Naive B cell (primary cell): ENCODE results near the gene CC2D2A. TPM values are rescaled to one million over a fixed set of nuclear protein-coding genes. Genes with fewer than 3 reads are reported as not detected.
"Not testable (repeated sequence)": the region's sequence is repeated elsewhere in the genome, so short reads cannot be mapped to it uniquely, and the experiment has no call there.

Experiments
- ATAC-seq, 2 donors: fragments of 150-1000 bp; cut with Tn5 transposase; 2 replicates each; pipeline ENCODE4 v1.10.0; 2021; ENCODE audit warnings: low read depth in 2 of 2, mild to moderate bottlenecking in 2 of 2, moderate library complexity in 2 of 2
- DNase-seq: peaks from one replicate; pipeline ENCODE4 v3.0.0; 2022
- H3K27ac Mint-ChIP-seq, 6 donors: one replicate each; pipeline ENCODE4 v1.8.0; 2020 to 2022; ENCODE audit warnings: mild to moderate bottlenecking in 6 of 6, mixed read lengths in 6 of 6, moderate library complexity in 5 of 6, inconsistent platforms in 2 of 6
- H3K27me3 Mint-ChIP-seq, 3 donors: one replicate each; pipeline ENCODE4 v1.8.0; 2021 to 2022; ENCODE audit warnings: mixed read lengths in 3 of 3, mild to moderate bottlenecking in 1 of 3
- H3K36me3 Mint-ChIP-seq, 2 donors: one replicate each; pipeline ENCODE4 v1.8.0; 2020 to 2022; ENCODE audit warnings: mixed read lengths in 2 of 2, inconsistent platforms in 1 of 2, mild to moderate bottlenecking in 1 of 2
- H3K4me1 Mint-ChIP-seq, 3 donors: one replicate each; pipeline ENCODE4 v1.8.0; 2020 to 2022; ENCODE audit warnings: mixed read lengths in 3 of 3, inconsistent platforms in 1 of 3, mild to moderate bottlenecking in 1 of 3, moderate library complexity in 1 of 3
- H3K4me3 Mint-ChIP-seq, 8 donors: one replicate each; pipeline ENCODE4 v1.8.0; 2020 to 2022; ENCODE audit warnings: mild to moderate bottlenecking in 8 of 8, mixed read lengths in 8 of 8, moderate library complexity in 8 of 8, inconsistent platforms in 2 of 8
- H3K9me3 Mint-ChIP-seq, 7 donors: one replicate each; pipeline ENCODE4 v1.8.0; 2020 to 2022; ENCODE audit warnings: mixed read lengths in 7 of 7, mild to moderate bottlenecking in 5 of 7, inconsistent platforms in 2 of 7, moderate library complexity in 1 of 7
- polyA plus RNA-seq, 6 donors: library from polyadenylated mRNA; unstranded; fragments of 300-500 nt; fragmentation: Illumina TruSeq; gene quantifications; one replicate each; pipeline ENCODE4 v1.2.3, GENCODE V29; 2021; ENCODE audit warnings: low read depth in 6 of 6

Gene CC2D2A
- polyA plus RNA-seq, 6 donors from 2014 or later, result not detected

DNA sequence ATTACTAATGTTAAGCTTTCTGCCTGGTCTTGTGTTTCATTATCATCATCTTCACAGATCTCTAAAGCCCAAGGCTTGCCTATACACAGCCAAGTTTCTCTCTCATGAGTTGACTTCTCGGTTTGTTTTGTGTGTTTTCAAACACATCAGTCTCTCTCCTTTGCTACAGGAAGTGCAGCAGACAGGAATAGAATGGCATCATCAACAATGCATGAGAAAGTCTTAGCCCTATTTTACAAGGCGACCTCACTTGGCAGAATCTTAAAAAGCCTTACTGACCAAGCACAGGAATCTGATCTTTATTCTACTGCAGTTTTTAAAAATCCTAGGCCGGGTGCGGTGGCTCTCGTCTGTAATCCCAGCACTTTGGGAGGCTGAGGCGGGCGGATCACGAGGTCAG lies 36.8 kb downstream of the CC2D2A start:
- no peak for ATAC-seq
- Mint-ChIP-seq H3K36me3 (peaks cover 0 to 5% of the 10 kb centered on the region in 2 donors), H3K9me3 (no peaks in the 10 kb centered on the region), H3K4me1 (no peaks in the 10 kb centered on the region), H3K27ac (no peak overlapping the region), H3K27me3 (peaks cover 0 to under 1% (median 0%) of the 10 kb centered on the region in 3 donors), H3K4me3 (no peak overlapping the region)
- DNase-seq, result no peak

GRCh38 chr4:15507679-15508078 lies 38.0 kb downstream of the CC2D2A start:
- DNase-seq, result no peak
- H3K27ac Mint-ChIP-seq, result no peak overlapping the region
- no peaks in the 10 kb centered on the region for H3K9me3 Mint-ChIP-seq
- no peak overlapping the region for H3K4me3 Mint-ChIP-seq
- no peak for ATAC-seq
- H3K36me3 Mint-ChIP-seq, result peaks cover 7 to 10% of the 10 kb centered on the region in 2 donors
- H3K4me1 Mint-ChIP-seq, result no peaks in the 10 kb centered on the region
- no peaks in the 10 kb centered on the region for H3K27me3 Mint-ChIP-seq

DNA sequence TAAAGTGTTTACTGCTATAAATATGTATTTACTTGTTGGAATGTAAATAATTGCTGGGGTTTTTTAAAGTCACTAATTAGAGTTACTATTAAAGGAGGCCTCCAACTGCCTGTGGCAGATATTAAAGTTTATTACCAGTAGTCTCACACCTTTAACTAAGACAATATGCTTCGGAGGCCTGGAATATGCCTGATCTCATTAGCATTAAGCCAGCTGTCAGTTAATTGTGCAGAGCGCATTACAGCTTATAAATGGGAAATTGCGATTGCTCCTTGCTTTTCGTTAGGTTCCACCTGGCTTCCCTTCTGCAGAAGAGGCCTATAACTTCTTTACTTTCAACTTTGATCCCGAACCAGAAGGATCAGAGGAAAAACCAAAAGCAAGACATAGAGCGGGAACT lies 41.3 kb downstream of the CC2D2A start:
- no peak overlapping the region for H3K4me3 Mint-ChIP-seq
- H3K9me3 Mint-ChIP-seq, result peaks cover 0 to 2% (median 0%) of the 10 kb centered on the region in 7 donors
- H3K4me1 Mint-ChIP-seq, result no peaks in the 10 kb centered on the region
- H3K36me3 Mint-ChIP-seq, result peaks cover 8 to 10% of the 10 kb centered on the region in 2 donors
- peak overlapping the region in 1 of 6 donors; percentile 14 for H3K27ac Mint-ChIP-seq
- ATAC-seq (no peak), DNase-seq (no peak)
- no peaks in the 10 kb centered on the region for H3K27me3 Mint-ChIP-seq

GRCh38 chr4:15513545-15513944 lies 43.9 kb downstream of the CC2D2A start:
- no peaks in the 10 kb centered on the region for H3K27me3 Mint-ChIP-seq
- DNase-seq, result no peak
- H3K9me3 Mint-ChIP-seq, result peaks cover 0 to 8% (median 4%) of the 10 kb centered on the region in 7 donors
- no peak overlapping the region for H3K4me3 Mint-ChIP-seq
- peak overlapping the region in 1 of 6 donors; percentile 26 for H3K27ac Mint-ChIP-seq
- H3K4me1 Mint-ChIP-seq, result no peaks in the 10 kb centered on the region
- ATAC-seq, result no peak
- H3K36me3 Mint-ChIP-seq, result peaks cover 5 to 8% of the 10 kb centered on the region in 2 donors

- ATAC-seq, result no peak
- no peak overlapping the region for H3K27ac Mint-ChIP-seq
- H3K4me1 Mint-ChIP-seq, result no peaks in the 10 kb centered on the region
- peaks cover 5 to 8% of the 10 kb centered on the region in 2 donors for H3K36me3 Mint-ChIP-seq
- H3K27me3 Mint-ChIP-seq, result no peaks in the 10 kb centered on the region
- peaks cover 0 to 18% (median 9%) of the 10 kb centered on the region in 7 donors for H3K9me3 Mint-ChIP-seq
- no peak overlapping the region for H3K4me3 Mint-ChIP-seq
- DNase-seq, result no peak
Observed at GRCh38 chr4:15515106-15515505, 45.4 kb downstream of the CC2D2A start.

DNA sequence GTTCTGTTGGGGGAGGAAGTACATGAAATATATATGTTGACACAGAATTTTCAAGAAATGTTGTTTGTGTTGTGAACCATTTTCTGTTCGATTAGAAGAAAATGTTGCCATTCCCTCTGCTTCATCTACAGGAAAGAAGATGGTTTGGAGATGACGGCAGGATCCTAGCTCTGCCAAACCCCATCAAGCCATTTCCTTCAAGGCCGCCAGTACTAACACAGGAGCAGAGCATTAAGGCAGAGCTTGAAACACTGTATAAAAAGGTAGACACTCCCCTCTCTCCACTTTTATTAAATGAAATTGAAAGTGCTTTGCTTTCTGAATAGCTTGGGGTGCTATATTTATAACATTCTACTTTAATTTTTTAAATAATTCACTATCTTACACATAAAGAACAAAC lies 46.8 kb downstream of the CC2D2A start:
- peaks cover 0 to 18% (median 9%) of the 10 kb centered on the region in 7 donors for H3K9me3 Mint-ChIP-seq

GRCh38 chr4:15517681-15518080 lies 48.0 kb downstream of the CC2D2A start:
- peaks cover 0 to 18% (median 9%) of the 10 kb centered on the region in 7 donors for H3K9me3 Mint-ChIP-seq
- not testable (repeated sequence) for H3K36me3 Mint-ChIP-seq, H3K27me3 Mint-ChIP-seq, H3K4me1 Mint-ChIP-seq, DNase-seq, ATAC-seq, H3K27ac Mint-ChIP-seq
- H3K4me3 Mint-ChIP-seq, result peak overlapping the region in 1 of 8 donors; percentile 17

More for the DNA sequence above, 46.8 kb downstream of the CC2D2A start:
- ATAC-seq, result no peak
- no peak overlapping the region for H3K4me3 Mint-ChIP-seq
- peaks cover 5 to 8% of the 10 kb centered on the region in 2 donors for H3K36me3 Mint-ChIP-seq
- no peaks in the 10 kb centered on the region for H3K4me1 Mint-ChIP-seq
- no peaks in the 10 kb centered on the region for H3K27me3 Mint-ChIP-seq
- no peak for DNase-seq
- H3K27ac Mint-ChIP-seq, result no peak overlapping the region

- Mint-ChIP-seq H3K4me1 (no peaks in the 10 kb centered on the region), H3K27me3 (no peaks in the 10 kb centered on the region), H3K36me3 (no peaks in the 10 kb centered on the region), H3K4me3 (no peak overlapping the region), H3K27ac (no peak overlapping the region), H3K9me3 (peaks cover 0 to 18% (median 7%) of the 10 kb centered on the region in 7 donors)
- DNase-seq (no peak), ATAC-seq (no peak)
Observed at GRCh38 chr4:15521442-15522039, 51.9 kb downstream of the CC2D2A start.

DNA sequence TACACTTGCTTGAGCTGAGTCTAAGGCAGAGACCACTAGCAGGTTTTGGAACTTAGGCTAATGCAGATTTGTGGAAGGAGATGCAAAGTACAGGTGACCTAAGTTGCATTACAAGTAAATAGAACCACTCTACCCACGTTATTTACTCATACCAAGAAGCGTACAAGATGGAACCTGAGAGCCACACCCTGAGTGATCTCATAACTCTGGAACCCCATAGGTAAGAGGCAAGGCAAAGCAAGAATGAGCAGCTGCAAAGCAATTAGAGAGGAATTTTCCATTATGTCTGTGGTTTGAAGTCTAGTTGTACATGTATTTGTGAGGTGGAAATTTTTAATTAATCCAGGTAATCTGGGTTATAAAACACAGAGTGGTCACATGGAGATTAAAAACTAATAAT lies 55.4 kb downstream of the CC2D2A start:
- H3K36me3 Mint-ChIP-seq, result no peaks in the 10 kb centered on the region
- H3K9me3 Mint-ChIP-seq, result no peaks in the 10 kb centered on the region
- no peak for ATAC-seq

DNA sequence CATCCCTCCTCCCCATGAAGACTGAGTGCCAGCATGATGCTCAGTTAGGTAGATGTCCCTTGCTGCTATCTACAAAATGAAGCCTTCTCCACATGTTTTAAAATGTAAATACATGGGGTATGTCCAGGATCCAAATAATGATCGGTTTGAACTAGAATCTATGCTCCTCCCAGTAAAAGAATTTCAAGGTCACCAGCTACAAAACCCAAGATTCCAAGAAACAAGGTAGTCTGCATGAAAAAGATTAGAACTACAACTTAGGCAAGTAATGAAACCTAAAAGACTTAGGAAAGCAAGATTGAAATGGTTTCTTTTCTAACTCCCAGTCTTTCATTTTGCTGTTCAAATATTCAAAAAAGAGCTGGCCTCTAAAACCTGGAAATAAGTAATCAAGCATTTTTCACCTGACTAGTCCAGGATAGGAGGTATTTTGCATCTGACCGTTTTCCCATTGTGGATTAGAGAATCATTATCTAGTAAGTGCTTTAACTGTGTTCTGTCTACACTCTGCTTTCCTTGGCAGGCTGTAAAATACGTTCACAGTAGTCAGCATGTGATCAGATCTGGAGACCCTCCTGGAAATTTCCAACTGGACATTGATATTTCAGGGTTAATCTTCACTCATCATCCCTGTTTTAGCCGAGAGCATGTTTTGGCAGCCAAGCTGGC lies 57.4 kb downstream of the CC2D2A start:
- no peak overlapping the region for H3K27ac Mint-ChIP-seq
- no peaks in the 10 kb centered on the region for H3K36me3 Mint-ChIP-seq
- H3K27me3 Mint-ChIP-seq, result no peaks in the 10 kb centered on the region
- H3K9me3 Mint-ChIP-seq, result no peaks in the 10 kb centered on the region
- ATAC-seq, result no peak
- H3K4me1 Mint-ChIP-seq, result no peaks in the 10 kb centered on the region
- H3K4me3 Mint-ChIP-seq, result no peak overlapping the region
- DNase-seq, result no peak

More for the DNA sequence above, 55.4 kb downstream of the CC2D2A start:
- no peaks in the 10 kb centered on the region for H3K27me3 Mint-ChIP-seq
- H3K4me3 Mint-ChIP-seq, result no peak overlapping the region
- H3K27ac Mint-ChIP-seq, result no peak overlapping the region
- H3K4me1 Mint-ChIP-seq, result no peaks in the 10 kb centered on the region
- no peak for DNase-seq

GRCh38 chr4:15531792-15532191 lies 62.1 kb downstream of the CC2D2A start:
- Mint-ChIP-seq H3K4me3 (no peak overlapping the region), H3K27ac (no peak overlapping the region), H3K36me3 (no peaks in the 10 kb centered on the region), H3K9me3 (no peaks in the 10 kb centered on the region), H3K27me3 (no peaks in the 10 kb centered on the region), H3K4me1 (no peaks in the 10 kb centered on the region)
- no peak for DNase-seq
- ATAC-seq, result no peak

- H3K27ac Mint-ChIP-seq, result no peak overlapping the region
- H3K4me1 Mint-ChIP-seq, result no peaks in the 10 kb centered on the region
- H3K27me3 Mint-ChIP-seq, result no peaks in the 10 kb centered on the region
- no peaks in the 10 kb centered on the region for H3K9me3 Mint-ChIP-seq
- ATAC-seq (no peak), DNase-seq (no peak)
- H3K36me3 Mint-ChIP-seq, result no peaks in the 10 kb centered on the region
- H3K4me3 Mint-ChIP-seq, result no peak overlapping the region
Observed at GRCh38 chr4:15533817-15534216, 64.1 kb downstream of the CC2D2A start.

DNA sequence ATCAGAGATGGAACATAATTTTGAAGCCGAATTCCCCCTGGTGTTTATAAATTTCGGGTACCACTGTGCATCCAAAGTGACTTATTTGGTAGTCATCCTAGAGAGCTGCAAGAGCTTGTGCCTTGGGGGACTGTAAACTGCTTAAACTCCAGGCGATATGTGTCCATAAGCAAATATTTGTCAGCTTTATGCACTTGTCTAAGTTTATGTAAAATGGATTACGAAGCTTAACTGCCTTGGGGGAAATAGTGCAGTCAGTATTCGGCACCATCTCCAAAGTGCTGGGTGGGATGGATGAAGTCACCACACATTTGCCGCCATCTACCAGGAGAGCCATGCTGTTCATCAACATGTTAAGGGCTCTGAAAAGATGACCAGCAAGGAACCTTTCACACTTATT lies 65.9 kb downstream of the CC2D2A start:
- H3K36me3 Mint-ChIP-seq, result peaks cover 0 to 3% of the 10 kb centered on the region in 2 donors
- no peak overlapping the region for H3K4me3 Mint-ChIP-seq
- H3K27ac Mint-ChIP-seq, result no peak overlapping the region

More for the DNA sequence above, 65.9 kb downstream of the CC2D2A start:
- DNase-seq (no peak), ATAC-seq (no peak)
- Mint-ChIP-seq H3K27me3 (no peaks in the 10 kb centered on the region), H3K9me3 (no peaks in the 10 kb centered on the region), H3K4me1 (no peaks in the 10 kb centered on the region)
